Skin epidermis (tissue), 12 donors: ENCODE results near the gene CHST9.
"Not testable (repeated sequence)": the region's sequence is repeated elsewhere in the genome, so short reads cannot be mapped to it uniquely, and the experiment has no call there.

Experiments used
- H3K27ac ChIP-seq, 21 experiments: fragments of 200-600 bp; sonication (generic) in 11 of 21; one replicate each; pipeline ENCODE4 v1.5.0; 2020; ENCODE audit warnings: mild to moderate bottlenecking in 3 of 21, inconsistent platforms in 2 of 21, moderate library complexity in 2 of 21
- H3K4me3 ChIP-seq, 7 experiments: fragments of 200-600 bp; sonication (generic) in 2 of 7; one replicate each; pipeline ENCODE4 v1.5.0; 2020; ENCODE audit warnings: inconsistent platforms in 2 of 7, mild to moderate bottlenecking in 2 of 7, moderate library complexity in 1 of 7

The CHST9 gene

GRCh38 chr18:27178424-27178823 lies 6.7 kb downstream of the CHST9 start:
- no peak overlapping the region for H3K4me3 ChIP-seq
- H3K27ac ChIP-seq, result no peak overlapping the region

GRCh38 chr18:27175914-27176313 lies 9.2 kb downstream of the CHST9 start:
- H3K4me3 ChIP-seq, result no peak overlapping the region
- no peak overlapping the region for H3K27ac ChIP-seq

GRCh38 chr18:27175245-27175644 lies 9.9 kb downstream of the CHST9 start:
- Histone ChIP-seq H3K4me3 (no peak overlapping the region), H3K27ac (no peak overlapping the region)

- Histone ChIP-seq H3K27ac (no peak overlapping the region), H3K4me3 (no peak overlapping the region)
Observed at GRCh38 chr18:27171993-27172392, 13.1 kb downstream of the CHST9 start.

- Histone ChIP-seq H3K4me3 (no peak overlapping the region), H3K27ac (no peak overlapping the region)
Observed at GRCh38 chr18:27165412-27165811, 19.7 kb downstream of the CHST9 start.

- Histone ChIP-seq H3K4me3 (no peak overlapping the region), H3K27ac (no peak overlapping the region)
Observed at GRCh38 chr18:27164905-27165304, 20.2 kb downstream of the CHST9 start.

- H3K27ac ChIP-seq, H3K4me3 ChIP-seq: not testable (repeated sequence)
Observed at GRCh38 chr18:27163197-27163716, 21.9 kb downstream of the CHST9 start.

GRCh38 chr18:27149240-27149639 lies 35.9 kb downstream of the CHST9 start:
- not testable (repeated sequence) for H3K27ac ChIP-seq, H3K4me3 ChIP-seq

- no peak overlapping the region for H3K4me3 ChIP-seq
- H3K27ac ChIP-seq, result no peak overlapping the region
Observed at GRCh38 chr18:27144672-27145071, 40.4 kb downstream of the CHST9 start.

- no peak overlapping the region for H3K4me3 ChIP-seq
- H3K27ac ChIP-seq, result no peak overlapping the region
Observed at GRCh38 chr18:27143580-27144287, 41.4 kb downstream of the CHST9 start.

GRCh38 chr18:27142891-27143290 lies 42.2 kb downstream of the CHST9 start:
- Histone ChIP-seq H3K4me3 (no peak overlapping the region), H3K27ac (no peak overlapping the region)

GRCh38 chr18:27141876-27142275 lies 43.2 kb downstream of the CHST9 start:
- Histone ChIP-seq H3K4me3 (no peak overlapping the region), H3K27ac (no peak overlapping the region)

GRCh38 chr18:27138079-27138478 lies 47.0 kb downstream of the CHST9 start:
- Histone ChIP-seq H3K4me3 (no peak overlapping the region), H3K27ac (no peak overlapping the region)

GRCh38 chr18:27136208-27136535 lies 48.9 kb downstream of the CHST9 start:
- H3K4me3 ChIP-seq, result no peak overlapping the region
- H3K27ac ChIP-seq, result no peak overlapping the region

- H3K4me3 ChIP-seq, result no peak overlapping the region
- no peak overlapping the region for H3K27ac ChIP-seq
Observed at GRCh38 chr18:27135504-27136207, 49.5 kb downstream of the CHST9 start.

- no peak overlapping the region for H3K27ac ChIP-seq
Observed at GRCh38 chr18:27130065-27130630, 55.0 kb downstream of the CHST9 start.

GRCh38 chr18:27124196-27124595 lies 60.9 kb downstream of the CHST9 start:
- H3K4me3 ChIP-seq, result no peak overlapping the region
- no peak overlapping the region for H3K27ac ChIP-seq

More at GRCh38 chr18:27130065-27130630, 55.0 kb downstream of the CHST9 start:
- H3K4me3 ChIP-seq, result no peak overlapping the region

GRCh38 chr18:27121108-27121507 lies 64.0 kb downstream of the CHST9 start:
- H3K27ac ChIP-seq, result no peak overlapping the region
- no peak overlapping the region for H3K4me3 ChIP-seq

GRCh38 chr18:27120246-27120645 lies 64.9 kb downstream of the CHST9 start:
- Histone ChIP-seq H3K27ac (no peak overlapping the region), H3K4me3 (no peak overlapping the region)

GRCh38 chr18:27118973-27119372 lies 66.1 kb downstream of the CHST9 start:
- H3K4me3 ChIP-seq, result no peak overlapping the region
- no peak overlapping the region for H3K27ac ChIP-seq

GRCh38 chr18:27114842-27115241 lies 70.3 kb downstream of the CHST9 start:
- H3K27ac ChIP-seq, result no peak overlapping the region
- H3K4me3 ChIP-seq, result no peak overlapping the region
